WTC11 (cell line): Measurements from ENCODE around the gene TAP2. TPM values are rescaled to one million over a fixed set of nuclear protein-coding genes. Genes with fewer than 3 reads are reported as not detected.

Source experiments
- ATAC-seq: fragments of 200-7000 bp; cut with Tn5 transposase; 2 replicates; pipeline ENCODE4 v1.10.0; 2021; ENCODE audit warnings: mild to moderate bottlenecking, moderate library complexity
- Bru-seq: library from RNA; stranded (reverse); fragments of 400-500 nt; gene quantifications from one replicate; lab custom pipeline; 2021; lab: Mats Ljungman, UMichigan
- CTCF ChIA-PET: fragments of 300-600 bp; sonication (Branson Sonifier 250); formaldehyde crosslinking; loops from one replicate; lab custom pipeline; 2021; ENCODE audit warnings: antibody characterized with exemption; lab: Charles Lee
- POLR2A ChIA-PET: fragments of 350-600 bp; sonication (Branson Sonifier 250); formaldehyde crosslinking; loops from one replicate; lab custom pipeline; 2021; ENCODE audit warnings: antibody characterized with exemption; lab: Charles Lee
- DNase-seq: peaks from one replicate; pipeline ENCODE4 v3.0.0; 2021; ENCODE audit warnings: low spot score
- H3K27ac Mint-ChIP-seq: 2 replicates; pipeline ENCODE4 v1.8.0; 2021; ENCODE audit warnings: mixed read lengths
- H3K27me3 Mint-ChIP-seq: 2 replicates; pipeline ENCODE4 v1.8.0; 2021; ENCODE audit warnings: low read depth, mild to moderate bottlenecking, moderate library complexity, mixed read lengths
- H3K36me3 Mint-ChIP-seq: 2 replicates; pipeline ENCODE4 v1.8.0; 2021; ENCODE audit warnings: mixed read lengths
- H3K4me1 Mint-ChIP-seq: 2 replicates; pipeline ENCODE4 v1.8.0; 2022; ENCODE audit warnings: mixed read lengths
- H3K4me3 Mint-ChIP-seq: 2 replicates; pipeline ENCODE4 v1.8.0; 2021; ENCODE audit warnings: mild to moderate bottlenecking, moderate library complexity, mixed read lengths
- H3K9me3 Mint-ChIP-seq: 2 replicates; pipeline ENCODE4 v1.8.0; 2021; ENCODE audit warnings: mixed read lengths
- CREM ChIP-seq: sonication (generic); formaldehyde crosslinking; IDR thresholded peaks from 2 replicates; pipeline ENCODE4 v1.8.1; 2022; ENCODE audit warnings: mild to moderate bottlenecking, missing genetic modification reagents, moderate library complexity
- ESRRA ChIP-seq: sonication (generic); formaldehyde crosslinking; IDR thresholded peaks from 2 replicates; pipeline ENCODE4 v1.8.1; 2022; ENCODE audit warnings: mild to moderate bottlenecking, missing genetic modification reagents, borderline replicate concordance
- GABPB1 ChIP-seq: sonication (generic); formaldehyde crosslinking; IDR thresholded peaks from 2 replicates; pipeline ENCODE4 v1.8.1; 2023; ENCODE audit warnings: mild to moderate bottlenecking, missing genetic modification reagents
- IRF2 ChIP-seq: sonication (generic); formaldehyde crosslinking; IDR thresholded peaks from 2 replicates; pipeline ENCODE4 v1.8.0; 2022; ENCODE audit warnings: low read depth, missing genetic modification reagents, borderline replicate concordance
- NR3C1 ChIP-seq: sonication (generic); formaldehyde crosslinking; conservative IDR thresholded peaks from 2 replicates; pipeline ENCODE4 v1.8.1; 2023; ENCODE audit warnings: low read depth, mild to moderate bottlenecking, missing genetic modification reagents
- SP1 ChIP-seq: sonication (generic); formaldehyde crosslinking; conservative IDR thresholded peaks from 2 replicates; pipeline ENCODE4 v1.8.1; 2022; ENCODE audit warnings: missing genetic modification reagents
- TCF7 ChIP-seq: sonication (generic); formaldehyde crosslinking; IDR thresholded peaks from 2 replicates; pipeline ENCODE4 v1.8.0; 2022; ENCODE audit warnings: mild to moderate bottlenecking, low read depth, missing genetic modification reagents, moderate library complexity
- TEAD4 ChIP-seq: sonication (generic); formaldehyde crosslinking; IDR thresholded peaks from 2 replicates; pipeline ENCODE4 v1.8.0; 2022; ENCODE audit warnings: mild to moderate bottlenecking, missing genetic modification reagents
- ZNF121 ChIP-seq: sonication (generic); formaldehyde crosslinking; IDR thresholded peaks from 2 replicates; pipeline ENCODE4 v1.8.0; 2023; ENCODE audit warnings: missing genetic modification reagents
- long read RNA-seq, 3 experiments: library from RNA in 1 of 3; library from capped mRNA in 1 of 3; library from polyadenylated mRNA in 1 of 3; unstranded in 2 of 3; stranded (forward) in 1 of 3; transcript quantifications; one replicate each; pipeline ENCODE4 v2.0.0, GENCODE V29; 2021
- total RNA-seq: library from RNA; stranded (reverse); gene quantifications from 3 replicates; pipeline ENCODE4 v1.2.3, GENCODE V29; 2021
- TF ChIP-seq, protein P1 (sequence below): sonication (generic); formaldehyde crosslinking; IDR thresholded peaks from 2 replicates; pipeline ENCODE4 v1.8.0; 2023; ENCODE audit warnings: mild to moderate bottlenecking, missing genetic modification reagents
- TF ChIP-seq, protein P2 (sequence below): sonication (generic); formaldehyde crosslinking; IDR thresholded peaks from 2 replicates; pipeline ENCODE4 v1.8.0; 2022; ENCODE audit warnings: mild to moderate bottlenecking, missing genetic modification reagents
- TF ChIP-seq, protein P3 (sequence below): sonication (generic); formaldehyde crosslinking; IDR thresholded peaks from 2 replicates; pipeline ENCODE4 v1.8.1; 2022; ENCODE audit warnings: missing genetic modification reagents, borderline replicate concordance
- TF ChIP-seq, protein P4 (sequence below): fragments of 250-450 bp; sonication (Bioruptor Pico); IDR thresholded peaks from 2 replicates; pipeline ENCODE4 v1.9.0; 2021; ENCODE audit warnings: moderate library complexity, mild to moderate bottlenecking, inconsistent platforms, borderline replicate concordance
- TF ChIP-seq, protein P5 (sequence below): sonication (generic); formaldehyde crosslinking; IDR thresholded peaks from 2 replicates; pipeline ENCODE4 v1.8.0; 2022; ENCODE audit warnings: mild to moderate bottlenecking, missing genetic modification reagents
- TF ChIP-seq, protein P6 (sequence below): fragments of 200-600 bp; IDR thresholded peaks from 2 replicates; pipeline ENCODE4 v1.8.0; 2022; ENCODE audit warnings: antibody characterized with exemption
- TF ChIP-seq, protein P7 (sequence below): sonication (generic); formaldehyde crosslinking; IDR thresholded peaks from 2 replicates; pipeline ENCODE4 v1.8.0; 2023; ENCODE audit warnings: missing genetic modification reagents
- TF ChIP-seq, protein P8 (sequence below): sonication (generic); formaldehyde crosslinking; IDR thresholded peaks from 2 replicates; pipeline ENCODE4 v1.8.1; 2022; ENCODE audit warnings: mild to moderate bottlenecking, moderate library complexity, missing genetic modification reagents
- TF ChIP-seq, protein P9 (sequence below): sonication (generic); formaldehyde crosslinking; IDR thresholded peaks from 2 replicates; pipeline ENCODE4 v1.8.1; 2022; ENCODE audit warnings: low read depth, mild to moderate bottlenecking, moderate library complexity, missing genetic modification reagents, borderline replicate concordance

The TAP2 gene
- total RNA-seq: 14.7 to 23.0 TPM (median 16.5 TPM) in 3 replicates
- Bru-seq, nascent RNA: percentile 61 among the genes with signal in this experiment
- long read RNA-seq, experiment 1, partial matches to known transcripts: 2 of 3 reads
- long read RNA-seq, experiment 1, other reads (novel, unspliced or antisense): 1 of 3 reads
- long read RNA-seq, experiment 2, full-length matches to known transcripts: 2 of 18 reads
- long read RNA-seq, experiment 2, partial matches to known transcripts: 7 of 18 reads
- long read RNA-seq, experiment 2, other reads (novel, unspliced or antisense): 9 of 18 reads
- long read RNA-seq, experiment 3, full-length matches to known transcripts: 1 of 4 reads
- long read RNA-seq, experiment 3, partial matches to known transcripts: 3 of 4 reads
- long read RNA-seq, experiment 3, other reads (novel, unspliced or antisense): 0 of 4 reads

DNA sequence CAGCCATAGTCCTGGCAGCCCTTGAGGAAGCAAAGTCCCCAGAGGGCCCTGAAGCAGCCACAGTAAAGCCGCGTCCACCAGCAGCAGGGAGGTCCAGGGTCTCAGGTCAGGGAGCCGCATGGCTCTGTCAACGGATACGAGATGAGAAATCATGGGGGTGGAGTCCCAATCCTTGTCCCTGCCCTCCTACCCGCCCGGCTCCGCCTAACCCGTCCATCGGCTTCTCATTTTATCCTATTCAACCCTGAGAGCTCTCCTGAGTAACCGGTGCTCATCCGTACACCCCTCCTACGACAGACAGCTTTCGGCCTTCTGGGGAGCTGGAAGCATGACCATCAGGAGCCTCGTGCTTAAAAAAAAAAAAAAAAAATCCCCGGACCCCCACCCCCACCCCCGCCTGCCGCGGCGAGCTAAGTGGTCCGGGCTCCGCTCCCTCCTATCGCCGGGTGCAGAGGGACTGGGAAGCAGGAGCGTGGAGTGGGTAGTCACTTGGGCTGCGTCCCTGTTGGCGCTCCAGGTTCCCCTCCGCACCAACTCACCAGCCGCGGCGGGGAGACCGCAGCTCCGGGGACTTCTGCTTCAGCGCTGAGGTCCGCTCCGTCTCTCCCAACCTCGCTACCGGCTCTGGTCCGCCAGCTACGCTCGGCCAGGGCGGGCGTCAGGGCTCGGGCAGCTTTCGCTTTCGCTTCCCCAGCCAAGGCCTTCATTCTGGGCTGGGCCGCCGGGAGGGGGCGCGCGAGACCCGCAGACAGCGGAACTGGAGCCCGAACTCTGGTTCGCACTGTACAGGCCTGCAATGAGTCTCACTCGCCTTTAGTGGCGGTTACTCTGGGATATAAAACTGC lies at the start of gene TAP2:
TAP2 (minus strand) TSS at position 626 of the 845 bp plus-strand sequence; CDS start at position 120, 506 bp downstream.
- no peak within 1 kb of the TSS for H3K27ac Mint-ChIP-seq
- H3K27me3 Mint-ChIP-seq: peaks cover 55% of the 10 kb centered on the region
- TF ChIP-seq, protein P1, sequence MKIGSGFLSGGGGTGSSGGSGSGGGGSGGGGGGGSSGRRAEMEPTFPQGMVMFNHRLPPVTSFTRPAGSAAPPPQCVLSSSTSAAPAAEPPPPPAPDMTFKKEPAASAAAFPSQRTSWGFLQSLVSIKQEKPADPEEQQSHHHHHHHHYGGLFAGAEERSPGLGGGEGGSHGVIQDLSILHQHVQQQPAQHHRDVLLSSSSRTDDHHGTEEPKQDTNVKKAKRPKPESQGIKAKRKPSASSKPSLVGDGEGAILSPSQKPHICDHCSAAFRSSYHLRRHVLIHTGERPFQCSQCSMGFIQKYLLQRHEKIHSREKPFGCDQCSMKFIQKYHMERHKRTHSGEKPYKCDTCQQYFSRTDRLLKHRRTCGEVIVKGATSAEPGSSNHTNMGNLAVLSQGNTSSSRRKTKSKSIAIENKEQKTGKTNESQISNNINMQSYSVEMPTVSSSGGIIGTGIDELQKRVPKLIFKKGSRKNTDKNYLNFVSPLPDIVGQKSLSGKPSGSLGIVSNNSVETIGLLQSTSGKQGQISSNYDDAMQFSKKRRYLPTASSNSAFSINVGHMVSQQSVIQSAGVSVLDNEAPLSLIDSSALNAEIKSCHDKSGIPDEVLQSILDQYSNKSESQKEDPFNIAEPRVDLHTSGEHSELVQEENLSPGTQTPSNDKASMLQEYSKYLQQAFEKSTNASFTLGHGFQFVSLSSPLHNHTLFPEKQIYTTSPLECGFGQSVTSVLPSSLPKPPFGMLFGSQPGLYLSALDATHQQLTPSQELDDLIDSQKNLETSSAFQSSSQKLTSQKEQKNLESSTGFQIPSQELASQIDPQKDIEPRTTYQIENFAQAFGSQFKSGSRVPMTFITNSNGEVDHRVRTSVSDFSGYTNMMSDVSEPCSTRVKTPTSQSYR (CRISPR knock-in tag): no peak
- TF ChIP-seq, protein P2, sequence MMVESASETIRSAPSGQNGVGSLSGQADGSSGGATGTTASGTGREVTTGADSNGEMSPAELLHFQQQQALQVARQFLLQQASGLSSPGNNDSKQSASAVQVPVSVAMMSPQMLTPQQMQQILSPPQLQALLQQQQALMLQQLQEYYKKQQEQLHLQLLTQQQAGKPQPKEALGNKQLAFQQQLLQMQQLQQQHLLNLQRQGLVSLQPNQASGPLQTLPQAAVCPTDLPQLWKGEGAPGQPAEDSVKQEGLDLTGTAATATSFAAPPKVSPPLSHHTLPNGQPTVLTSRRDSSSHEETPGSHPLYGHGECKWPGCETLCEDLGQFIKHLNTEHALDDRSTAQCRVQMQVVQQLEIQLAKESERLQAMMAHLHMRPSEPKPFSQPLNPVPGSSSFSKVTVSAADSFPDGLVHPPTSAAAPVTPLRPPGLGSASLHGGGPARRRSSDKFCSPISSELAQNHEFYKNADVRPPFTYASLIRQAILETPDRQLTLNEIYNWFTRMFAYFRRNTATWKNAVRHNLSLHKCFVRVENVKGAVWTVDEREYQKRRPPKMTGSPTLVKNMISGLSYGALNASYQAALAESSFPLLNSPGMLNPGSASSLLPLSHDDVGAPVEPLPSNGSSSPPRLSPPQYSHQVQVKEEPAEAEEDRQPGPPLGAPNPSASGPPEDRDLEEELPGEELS: no peak
- TF ChIP-seq IRF2 (CRISPR knock-in tag): peak; percentile 96
- TF ChIP-seq, protein P3, sequence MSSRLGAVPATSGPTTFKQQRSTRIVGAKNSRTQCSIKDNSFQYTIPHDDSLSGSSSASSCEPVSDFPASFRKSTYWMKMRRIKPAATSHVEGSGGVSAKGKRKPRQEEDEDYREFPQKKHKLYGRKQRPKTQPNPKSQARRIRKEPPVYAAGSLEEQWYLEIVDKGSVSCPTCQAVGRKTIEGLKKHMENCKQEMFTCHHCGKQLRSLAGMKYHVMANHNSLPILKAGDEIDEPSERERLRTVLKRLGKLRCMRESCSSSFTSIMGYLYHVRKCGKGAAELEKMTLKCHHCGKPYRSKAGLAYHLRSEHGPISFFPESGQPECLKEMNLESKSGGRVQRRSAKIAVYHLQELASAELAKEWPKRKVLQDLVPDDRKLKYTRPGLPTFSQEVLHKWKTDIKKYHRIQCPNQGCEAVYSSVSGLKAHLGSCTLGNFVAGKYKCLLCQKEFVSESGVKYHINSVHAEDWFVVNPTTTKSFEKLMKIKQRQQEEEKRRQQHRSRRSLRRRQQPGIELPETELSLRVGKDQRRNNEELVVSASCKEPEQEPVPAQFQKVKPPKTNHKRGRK (CRISPR knock-in tag): no peak
- TF ChIP-seq TCF7 (CRISPR knock-in tag): no peak
- TF ChIP-seq CREM: no peak
- TF ChIP-seq SP1 (CRISPR knock-in tag): no peak; the same call in 1 of the 2 replicates
- TF ChIP-seq, protein P4, sequence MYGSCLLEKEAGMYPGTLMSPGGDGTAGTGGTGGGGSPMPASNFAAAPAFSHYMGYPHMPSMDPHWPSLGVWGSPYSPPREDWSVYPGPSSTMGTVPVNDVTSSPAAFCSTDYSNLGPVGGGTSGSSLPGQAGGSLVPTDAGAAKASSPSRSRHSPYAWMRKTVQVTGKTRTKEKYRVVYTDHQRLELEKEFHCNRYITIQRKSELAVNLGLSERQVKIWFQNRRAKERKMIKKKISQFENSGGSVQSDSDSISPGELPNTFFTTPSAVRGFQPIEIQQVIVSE (CRISPR knock-in tag): no peak
- TF ChIP-seq, protein P5, sequence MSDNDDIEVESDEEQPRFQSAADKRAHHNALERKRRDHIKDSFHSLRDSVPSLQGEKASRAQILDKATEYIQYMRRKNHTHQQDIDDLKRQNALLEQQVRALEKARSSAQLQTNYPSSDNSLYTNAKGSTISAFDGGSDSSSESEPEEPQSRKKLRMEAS (CRISPR knock-in tag): peak; percentile 48; the same call in 1 of the 2 replicates
- TF ChIP-seq, protein P6, sequence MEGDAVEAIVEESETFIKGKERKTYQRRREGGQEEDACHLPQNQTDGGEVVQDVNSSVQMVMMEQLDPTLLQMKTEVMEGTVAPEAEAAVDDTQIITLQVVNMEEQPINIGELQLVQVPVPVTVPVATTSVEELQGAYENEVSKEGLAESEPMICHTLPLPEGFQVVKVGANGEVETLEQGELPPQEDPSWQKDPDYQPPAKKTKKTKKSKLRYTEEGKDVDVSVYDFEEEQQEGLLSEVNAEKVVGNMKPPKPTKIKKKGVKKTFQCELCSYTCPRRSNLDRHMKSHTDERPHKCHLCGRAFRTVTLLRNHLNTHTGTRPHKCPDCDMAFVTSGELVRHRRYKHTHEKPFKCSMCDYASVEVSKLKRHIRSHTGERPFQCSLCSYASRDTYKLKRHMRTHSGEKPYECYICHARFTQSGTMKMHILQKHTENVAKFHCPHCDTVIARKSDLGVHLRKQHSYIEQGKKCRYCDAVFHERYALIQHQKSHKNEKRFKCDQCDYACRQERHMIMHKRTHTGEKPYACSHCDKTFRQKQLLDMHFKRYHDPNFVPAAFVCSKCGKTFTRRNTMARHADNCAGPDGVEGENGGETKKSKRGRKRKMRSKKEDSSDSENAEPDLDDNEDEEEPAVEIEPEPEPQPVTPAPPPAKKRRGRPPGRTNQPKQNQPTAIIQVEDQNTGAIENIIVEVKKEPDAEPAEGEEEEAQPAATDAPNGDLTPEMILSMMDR: peak; percentile 85
- TF ChIP-seq TEAD4 (CRISPR knock-in tag): 0 out of 2 replicates have a peak, but pooled peaks have one; percentile 19
- TF ChIP-seq, protein P7, sequence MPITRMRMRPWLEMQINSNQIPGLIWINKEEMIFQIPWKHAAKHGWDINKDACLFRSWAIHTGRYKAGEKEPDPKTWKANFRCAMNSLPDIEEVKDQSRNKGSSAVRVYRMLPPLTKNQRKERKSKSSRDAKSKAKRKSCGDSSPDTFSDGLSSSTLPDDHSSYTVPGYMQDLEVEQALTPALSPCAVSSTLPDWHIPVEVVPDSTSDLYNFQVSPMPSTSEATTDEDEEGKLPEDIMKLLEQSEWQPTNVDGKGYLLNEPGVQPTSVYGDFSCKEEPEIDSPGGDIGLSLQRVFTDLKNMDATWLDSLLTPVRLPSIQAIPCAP (CRISPR knock-in tag): peak; percentile 98
- TF ChIP-seq ESRRA (CRISPR knock-in tag): no peak
- peak; percentile 53; the same call in 1 of the 2 replicates for TF ChIP-seq ZNF121
- TF ChIP-seq GABPB1 (CRISPR knock-in tag): 0 out of 2 replicates have a peak, but pooled peaks have one; percentile 35
- no peak for TF ChIP-seq NR3C1 (CRISPR knock-in tag)
- TF ChIP-seq, protein P8, sequence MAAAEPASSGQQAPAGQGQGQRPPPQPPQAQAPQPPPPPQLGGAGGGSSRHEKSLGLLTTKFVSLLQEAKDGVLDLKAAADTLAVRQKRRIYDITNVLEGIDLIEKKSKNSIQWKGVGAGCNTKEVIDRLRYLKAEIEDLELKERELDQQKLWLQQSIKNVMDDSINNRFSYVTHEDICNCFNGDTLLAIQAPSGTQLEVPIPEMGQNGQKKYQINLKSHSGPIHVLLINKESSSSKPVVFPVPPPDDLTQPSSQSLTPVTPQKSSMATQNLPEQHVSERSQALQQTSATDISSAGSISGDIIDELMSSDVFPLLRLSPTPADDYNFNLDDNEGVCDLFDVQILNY (CRISPR knock-in tag): 0 out of 2 replicates have a peak, but pooled peaks have one; percentile 20
- TF ChIP-seq, protein P9, sequence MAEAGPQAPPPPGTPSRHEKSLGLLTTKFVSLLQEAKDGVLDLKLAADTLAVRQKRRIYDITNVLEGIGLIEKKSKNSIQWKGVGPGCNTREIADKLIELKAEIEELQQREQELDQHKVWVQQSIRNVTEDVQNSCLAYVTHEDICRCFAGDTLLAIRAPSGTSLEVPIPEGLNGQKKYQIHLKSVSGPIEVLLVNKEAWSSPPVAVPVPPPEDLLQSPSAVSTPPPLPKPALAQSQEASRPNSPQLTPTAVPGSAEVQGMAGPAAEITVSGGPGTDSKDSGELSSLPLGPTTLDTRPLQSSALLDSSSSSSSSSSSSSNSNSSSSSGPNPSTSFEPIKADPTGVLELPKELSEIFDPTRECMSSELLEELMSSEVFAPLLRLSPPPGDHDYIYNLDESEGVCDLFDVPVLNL (CRISPR knock-in tag): no peak

More for the DNA sequence above, at the start of gene TAP2:
- POLR2A ChIA-PET: interaction anchor here (1.0 to 1.7 kb wide), 9 partner anchors 11 to 643 kb away, joined by 3 to 16 read pairs (median 4); partner anchors contain the start of genes HLA-DMA, PSMB9 and TAP1
- Mint-ChIP-seq H3K36me3 (peaks cover 19% of the 10 kb centered on the region), H3K4me3 (peak within 1 kb of the TSS; percentile 72), H3K4me1 (peaks cover 17% of the 10 kb centered on the region), H3K9me3 (no peaks in the 10 kb centered on the region)
- CTCF ChIA-PET: interaction anchor here (0.6 to 3.9 kb wide), 73 partner anchors 8 to 1157 kb away, joined by 3 to 291 read pairs (median 4); partner anchors contain the start of genes ATF6B, BRD2, HLA-DMA and HLA-DMB
- ATAC-seq (peak; percentile 88), DNase-seq (peak; percentile 97)
